Tibial nerve (tissue), 4 donors: Measurements from ENCODE around the gene FTSJ3. TPM values are rescaled to one million over a fixed set of nuclear protein-coding genes. Genes with fewer than 3 reads are reported as not detected.
"Not testable (repeated sequence)": the region's sequence is repeated elsewhere in the genome, so short reads cannot be mapped to it uniquely, and the experiment has no call there.

Source experiments
- DNase-seq, 2 donors: peaks; one replicate each; pipeline ENCODE4 v3.0.0-alpha.2; 2019; ENCODE audit warnings: low spot score in 2 of 2
- H3K27ac ChIP-seq, 4 donors: fragments of 200-600 bp; sonication (generic) in 3 of 4; one replicate each; pipeline ENCODE4 v1.5.1; 2017 to 2019; ENCODE audit warnings: mild to moderate bottlenecking in 1 of 4
- H3K27me3 ChIP-seq, 2 donors: fragments of 200-600 bp; sonication (generic) in 1 of 2; one replicate each; pipeline versions ENCODE4 v1.5.1 to v1.6.0; 2017 to 2019
- H3K36me3 ChIP-seq, 3 donors: fragments of 200-600 bp; sonication (generic); one replicate each; pipeline ENCODE4 v1.5.1; 2018 to 2019
- H3K4me1 ChIP-seq, 4 donors: fragments of 200-600 bp; sonication (generic) in 3 of 4; one replicate each; pipeline ENCODE4 v1.5.1; 2017 to 2019
- H3K4me3 ChIP-seq, 4 donors: fragments of 200-600 bp; sonication (generic) in 3 of 4; one replicate each; pipeline ENCODE4 v1.5.1; 2017 to 2019; ENCODE audit warnings: mild to moderate bottlenecking in 1 of 4, moderate library complexity in 1 of 4
- H3K9me3 ChIP-seq, 4 donors: fragments of 200-600 bp; sonication (generic) in 3 of 4; one replicate each; pipeline ENCODE4 v1.5.1; 2017 to 2019
- EP300 ChIP-seq, 2 donors: sonication (generic); formaldehyde crosslinking; IDR thresholded peaks; one replicate each; pipeline ENCODE4 v1.6.1; 2017; ENCODE audit warnings: antibody characterized with exemption in 2 of 2, mild to moderate bottlenecking in 1 of 2
- POLR2A ChIP-seq, 2 donors: fragments of 450-650 bp; IDR thresholded peaks; one replicate each; pipeline ENCODE4 v1.6.1; 2017; ENCODE audit warnings: antibody characterized with exemption in 2 of 2, mild to moderate bottlenecking in 2 of 2, moderate library complexity in 2 of 2
- WGBS, 2 donors: methylation state at CpG; one replicate each; pipeline ENCODE4 v1.1.5; 2018; 5-methylcytosine and 5-hydroxymethylcytosine counted together
- total RNA-seq, 4 donors: library from RNA; depleted of rRNA; stranded (reverse); fragments of >200 nt; gene quantifications; one replicate each; pipeline ENCODE4 v1.1.0, GENCODE V29; 2016
- TF ChIP-seq, protein P1 (sequence below), 5 experiments: fragments of 200-600 bp in 3 of 5; fragments of 450-650 bp in 2 of 5; sonication (generic) in 3 of 5; IDR thresholded peaks; one replicate each; pipeline ENCODE4 v1.5.1; 2016 to 2019; ENCODE audit warnings: antibody characterized with exemption in 5 of 5, mild to moderate bottlenecking in 3 of 5, moderate library complexity in 2 of 5

FTSJ3 gene, protein sequence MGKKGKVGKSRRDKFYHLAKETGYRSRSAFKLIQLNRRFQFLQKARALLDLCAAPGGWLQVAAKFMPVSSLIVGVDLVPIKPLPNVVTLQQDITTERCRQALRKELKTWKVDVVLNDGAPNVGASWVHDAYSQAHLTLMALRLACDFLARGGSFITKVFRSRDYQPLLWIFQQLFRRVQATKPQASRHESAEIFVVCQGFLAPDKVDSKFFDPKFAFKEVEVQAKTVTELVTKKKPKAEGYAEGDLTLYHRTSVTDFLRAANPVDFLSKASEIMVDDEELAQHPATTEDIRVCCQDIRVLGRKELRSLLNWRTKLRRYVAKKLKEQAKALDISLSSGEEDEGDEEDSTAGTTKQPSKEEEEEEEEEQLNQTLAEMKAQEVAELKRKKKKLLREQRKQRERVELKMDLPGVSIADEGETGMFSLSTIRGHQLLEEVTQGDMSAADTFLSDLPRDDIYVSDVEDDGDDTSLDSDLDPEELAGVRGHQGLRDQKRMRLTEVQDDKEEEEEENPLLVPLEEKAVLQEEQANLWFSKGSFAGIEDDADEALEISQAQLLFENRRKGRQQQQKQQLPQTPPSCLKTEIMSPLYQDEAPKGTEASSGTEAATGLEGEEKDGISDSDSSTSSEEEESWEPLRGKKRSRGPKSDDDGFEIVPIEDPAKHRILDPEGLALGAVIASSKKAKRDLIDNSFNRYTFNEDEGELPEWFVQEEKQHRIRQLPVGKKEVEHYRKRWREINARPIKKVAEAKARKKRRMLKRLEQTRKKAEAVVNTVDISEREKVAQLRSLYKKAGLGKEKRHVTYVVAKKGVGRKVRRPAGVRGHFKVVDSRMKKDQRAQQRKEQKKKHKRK
- 10 to 100 TPM; 32.8 to 69.3 (median 43.2) TPM for total RNA-seq

DNA sequence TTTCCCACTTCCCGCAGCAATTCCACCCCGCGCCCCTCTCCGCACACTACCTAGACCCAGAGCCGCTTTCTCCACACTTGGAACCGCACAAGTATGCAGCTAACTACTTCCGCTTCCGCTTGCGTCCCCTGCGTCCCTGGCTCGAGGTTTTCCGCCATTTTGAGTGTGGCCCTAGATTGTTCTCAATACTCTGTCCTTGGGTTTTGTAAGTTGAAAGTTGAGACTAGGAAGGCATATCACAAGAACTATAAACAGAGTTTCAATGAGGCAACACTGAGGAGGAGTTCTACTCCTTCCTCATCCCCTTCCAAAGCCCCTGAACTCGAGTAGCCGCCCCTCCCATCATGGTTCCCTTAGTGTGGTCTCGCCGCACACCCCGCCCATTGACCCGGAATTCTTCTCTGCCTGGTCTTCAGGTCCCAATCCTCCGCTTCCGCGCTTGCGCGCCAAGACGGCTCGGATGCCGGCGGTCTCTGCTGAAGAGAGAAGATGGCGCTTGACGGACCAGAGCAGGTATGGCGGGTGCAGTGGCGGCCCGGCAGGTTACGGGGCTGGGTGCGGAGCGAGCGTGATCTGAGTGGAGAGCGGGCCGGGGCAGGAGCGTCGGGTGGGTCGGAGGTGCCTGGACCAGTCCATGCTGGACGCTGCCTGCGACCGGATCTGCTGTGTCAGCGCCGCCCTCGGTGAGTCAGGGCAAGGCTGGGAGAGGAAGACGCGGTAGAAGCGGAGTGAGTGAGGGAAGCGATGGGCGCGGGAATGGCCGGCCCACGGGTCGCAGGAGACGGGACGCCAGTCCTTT, at the start of gene FTSJ3, which contains the start of gene PSMC5:
TSS of gene FTSJ3 (minus strand) at position 662 of the 799 bp plus-strand sequence. CDS start 761 bp downstream, outside the sequence.
TSS of gene PSMC5 (plus strand) at position 430 of the 799 bp plus-strand sequence. CDS start at position 490, 60 bp downstream.
- peak; percentile 92 to 95 for DNase-seq
- no peaks in the 10 kb centered on the region for H3K9me3 ChIP-seq
- WGBS, 2 donors, result 1% methylated on average over 53 to 58 of the region's 58 CpGs
- peaks cover 0 to 46% (median 19%) of the 10 kb centered on the region in 4 donors for H3K4me1 ChIP-seq
- H3K27me3 ChIP-seq, result no peaks in the 10 kb centered on the region
- peak within 1 kb of the TSS; percentile 50 to 93 (median 91) for H3K4me3 ChIP-seq
- peaks cover 8 to 70% (median 54%) of the 10 kb centered on the region in 3 donors for H3K36me3 ChIP-seq
- TF ChIP-seq EP300 (IDR thresholded peaks at IDR 0.05) (peak; percentile 51 to 99), POLR2A (IDR thresholded peaks at IDR 0.05) (peak; percentile 44 to 75)
- TF ChIP-seq, protein P1, sequence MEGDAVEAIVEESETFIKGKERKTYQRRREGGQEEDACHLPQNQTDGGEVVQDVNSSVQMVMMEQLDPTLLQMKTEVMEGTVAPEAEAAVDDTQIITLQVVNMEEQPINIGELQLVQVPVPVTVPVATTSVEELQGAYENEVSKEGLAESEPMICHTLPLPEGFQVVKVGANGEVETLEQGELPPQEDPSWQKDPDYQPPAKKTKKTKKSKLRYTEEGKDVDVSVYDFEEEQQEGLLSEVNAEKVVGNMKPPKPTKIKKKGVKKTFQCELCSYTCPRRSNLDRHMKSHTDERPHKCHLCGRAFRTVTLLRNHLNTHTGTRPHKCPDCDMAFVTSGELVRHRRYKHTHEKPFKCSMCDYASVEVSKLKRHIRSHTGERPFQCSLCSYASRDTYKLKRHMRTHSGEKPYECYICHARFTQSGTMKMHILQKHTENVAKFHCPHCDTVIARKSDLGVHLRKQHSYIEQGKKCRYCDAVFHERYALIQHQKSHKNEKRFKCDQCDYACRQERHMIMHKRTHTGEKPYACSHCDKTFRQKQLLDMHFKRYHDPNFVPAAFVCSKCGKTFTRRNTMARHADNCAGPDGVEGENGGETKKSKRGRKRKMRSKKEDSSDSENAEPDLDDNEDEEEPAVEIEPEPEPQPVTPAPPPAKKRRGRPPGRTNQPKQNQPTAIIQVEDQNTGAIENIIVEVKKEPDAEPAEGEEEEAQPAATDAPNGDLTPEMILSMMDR (IDR thresholded peaks at IDR 0.05), result peak in 4 of 5 experiments; percentile 33 to 72 (median 52)
- peak within 1 kb of the TSS; percentile 89 to 95 (median 94) for H3K27ac ChIP-seq

DNA sequence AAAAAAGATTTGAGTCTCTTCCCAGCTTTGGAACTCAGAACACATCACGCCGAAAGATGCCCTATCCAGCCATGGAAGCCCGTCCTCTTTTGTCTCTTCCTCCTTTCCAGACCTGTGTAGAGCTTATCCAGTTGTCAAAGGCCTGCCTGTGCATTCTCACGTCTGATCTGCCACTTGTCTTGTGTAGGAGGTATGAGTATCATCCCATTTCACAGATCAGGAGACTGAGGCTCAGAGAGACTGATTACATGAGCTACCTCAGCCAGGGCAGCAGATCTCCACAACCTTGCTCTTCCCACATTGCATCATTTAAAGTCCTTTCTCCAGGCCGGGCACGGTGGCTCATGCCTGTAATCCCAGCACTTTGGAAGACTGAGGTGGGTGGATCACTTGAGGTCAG, 47.2 kb upstream of the FTSJ3 start:
- not testable (repeated sequence) for H3K36me3 ChIP-seq, H3K4me1 ChIP-seq, DNase-seq, H3K4me3 ChIP-seq, H3K9me3 ChIP-seq, H3K27me3 ChIP-seq, H3K27ac ChIP-seq
- 72 to 80% methylated on average over 6 of the region's 6 CpGs for WGBS, 2 donors

DNA sequence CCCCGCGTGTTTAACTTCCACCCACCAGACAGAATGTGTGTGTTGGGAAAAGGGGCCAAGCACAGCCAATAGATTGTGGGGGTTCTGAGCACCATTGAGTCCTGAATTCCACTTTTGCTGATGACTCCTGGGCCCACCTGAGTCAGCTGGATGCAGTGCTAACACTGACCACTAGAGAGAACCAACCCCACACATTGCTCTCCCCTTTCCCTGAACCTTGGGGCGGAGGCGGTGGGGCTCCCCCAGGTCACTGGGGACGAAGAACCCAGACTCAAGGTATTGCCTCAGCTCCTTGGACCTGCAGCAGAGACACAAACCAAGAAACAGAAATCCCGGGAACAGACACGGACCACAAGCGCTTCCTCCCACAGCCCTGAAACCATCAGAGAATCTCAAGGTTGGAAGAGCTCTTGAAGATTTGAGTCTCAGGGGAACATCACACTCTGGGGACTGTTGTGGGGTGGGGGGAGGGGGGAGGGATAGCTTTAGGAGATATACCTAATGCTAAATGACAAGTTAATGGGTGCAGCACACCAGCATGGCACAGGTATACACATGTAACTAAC, 46.7 kb upstream of the FTSJ3 start:
- not testable (repeated sequence) for DNase-seq, H3K27me3 ChIP-seq, H3K4me3 ChIP-seq, H3K9me3 ChIP-seq, H3K36me3 ChIP-seq, H3K4me1 ChIP-seq, H3K27ac ChIP-seq
- WGBS, 2 donors, result 76 to 82% methylated on average over 6 of the region's 8 CpGs

DNA sequence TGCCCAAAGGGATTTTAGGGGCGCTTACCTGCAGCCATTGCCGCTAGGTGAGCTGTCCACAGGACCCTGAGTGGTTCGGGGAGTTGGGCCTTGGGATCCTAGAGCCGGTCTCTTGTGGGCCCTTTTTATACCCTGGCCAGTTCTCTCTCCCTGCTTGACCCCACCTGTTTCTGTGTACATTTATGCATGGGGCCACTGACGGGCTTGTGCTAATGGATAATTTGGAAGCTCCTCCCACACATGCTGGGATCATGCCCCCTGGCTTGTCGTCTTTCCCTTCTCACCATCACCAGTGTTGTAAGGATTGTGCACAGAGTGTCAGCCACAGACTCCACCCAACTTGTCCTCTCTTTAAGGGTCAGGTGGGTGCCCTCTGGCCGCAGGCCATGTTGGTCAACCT, 46.1 kb upstream of the FTSJ3 start, which contains the start of gene CSH2:
TSS of gene CSH2 (minus strand) at position 101 of the 400 bp plus-strand sequence. CDS start at position 38, 63 bp downstream.
- H3K4me3 ChIP-seq, H3K36me3 ChIP-seq, H3K27ac ChIP-seq, DNase-seq, H3K4me1 ChIP-seq, H3K27me3 ChIP-seq, H3K9me3 ChIP-seq: not testable (repeated sequence)
- WGBS, 2 donors, result no CpG with 5 or more reads among the region's 7 CpGs

DNA sequence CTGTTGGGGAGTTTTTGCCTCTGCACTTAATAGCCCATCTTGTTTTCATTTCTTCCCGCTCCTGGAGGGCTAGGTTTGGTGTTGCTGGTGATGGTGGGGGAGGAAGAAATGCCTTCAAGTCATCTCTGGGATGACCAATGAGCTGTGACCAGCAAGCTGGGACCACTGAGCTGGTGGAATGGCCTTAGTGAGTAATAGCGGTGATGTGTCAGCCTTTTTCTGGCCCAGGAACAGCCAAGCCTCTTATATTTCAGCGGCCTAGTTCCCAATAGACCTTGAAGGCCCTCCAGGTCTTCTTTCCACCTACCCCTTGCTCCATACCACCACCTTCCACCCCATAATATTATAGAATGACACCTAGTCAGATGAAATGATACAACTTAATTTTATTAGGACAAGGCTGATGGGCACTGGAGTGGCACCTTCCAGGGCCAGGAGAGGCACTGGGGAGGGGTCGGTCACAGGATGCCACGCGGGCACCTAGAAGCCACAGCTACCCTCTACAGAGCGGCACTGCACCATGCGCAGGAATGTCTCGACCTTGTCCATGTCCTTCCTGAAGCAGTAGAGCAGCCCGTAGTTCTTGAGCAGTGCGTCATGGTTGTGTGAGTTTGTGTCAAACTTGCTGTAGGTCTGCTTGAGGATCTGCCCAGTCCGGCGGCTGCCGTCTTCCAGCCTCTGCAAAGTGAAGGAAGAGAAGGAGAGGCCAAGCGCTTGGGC, 44.3 kb upstream of the FTSJ3 start:
- H3K36me3 ChIP-seq, H3K4me3 ChIP-seq, H3K9me3 ChIP-seq, DNase-seq, H3K4me1 ChIP-seq, H3K27me3 ChIP-seq, H3K27ac ChIP-seq: not testable (repeated sequence)
- WGBS, 2 donors, result 88 to 92% methylated on average over 11 to 14 of the region's 15 CpGs

DNA sequence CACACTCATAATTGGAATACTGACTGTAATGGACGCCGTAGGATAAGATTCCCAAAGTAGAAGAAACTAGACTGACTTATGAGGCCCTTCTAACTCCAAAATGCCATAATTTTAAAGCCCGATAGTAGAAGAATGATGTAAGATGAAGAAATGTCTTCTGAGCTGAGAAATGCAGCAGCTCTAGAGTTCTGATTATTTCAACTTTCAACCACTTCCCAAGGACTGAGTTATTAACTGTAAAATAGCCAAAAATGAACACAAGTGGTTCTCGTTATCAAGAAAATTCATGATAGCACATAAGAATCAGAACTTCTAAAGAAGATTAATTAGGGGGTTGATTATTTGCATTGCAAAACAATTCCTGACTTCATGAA, 42.8 kb upstream of the FTSJ3 start:
- not testable (repeated sequence) for H3K4me1 ChIP-seq, H3K36me3 ChIP-seq, H3K27me3 ChIP-seq, DNase-seq, H3K9me3 ChIP-seq, H3K27ac ChIP-seq, H3K4me3 ChIP-seq
- WGBS, 2 donors, result 84 to 88% methylated on average over 4 of the region's 4 CpGs
